ENCODE measurements around the gene SPATA7.

Gene SPATA7

GRCh38 chr14:88422919-88423650 is 37.6 kb downstream of the SPATA7 start:
- no peak for TF ChIP-seq CTCF (conservative IDR thresholded peaks at IDR 0.05; ENCODE audit: control insufficient read depth, insufficient read depth, low read depth, low read length)
- DNase-seq (ENCODE audit: low read depth), result peak; percentile 92
- H3K4me3 ChIP-seq (ENCODE audit: control insufficient read depth, low read depth, low read length), result no peak overlapping the region

- H3K4me3 ChIP-seq (ENCODE audit: control insufficient read depth, low read depth, low read length), result no peak overlapping the region
- TF ChIP-seq CTCF (conservative IDR thresholded peaks at IDR 0.05; ENCODE audit: control insufficient read depth, insufficient read depth, low read depth, low read length), result no peak
- DNase-seq (ENCODE audit: low read depth), result peak; percentile 60
Measured at GRCh38 chr14:88424573-88424972, 39.1 kb downstream of the SPATA7 start.

GRCh38 chr14:88426271-88426670 is 40.8 kb downstream of the SPATA7 start:
- no peak overlapping the region for H3K4me3 ChIP-seq (ENCODE audit: control insufficient read depth, low read depth, low read length)
- TF ChIP-seq CTCF (conservative IDR thresholded peaks at IDR 0.05; ENCODE audit: control insufficient read depth, insufficient read depth, low read depth, low read length), result no peak
- DNase-seq (ENCODE audit: low read depth), result peak; percentile 54

- DNase-seq (ENCODE audit: low read depth), result no peak
- TF ChIP-seq CTCF (conservative IDR thresholded peaks at IDR 0.05; ENCODE audit: control insufficient read depth, insufficient read depth, low read depth, low read length), result no peak
- H3K4me3 ChIP-seq (ENCODE audit: control insufficient read depth, low read depth, low read length), result no peak overlapping the region
Measured at GRCh38 chr14:88430976-88431375, 45.5 kb downstream of the SPATA7 start.

- peak; percentile 16 for DNase-seq (ENCODE audit: low read depth)
- peak; percentile 26 for TF ChIP-seq CTCF (conservative IDR thresholded peaks at IDR 0.05; ENCODE audit: control insufficient read depth, insufficient read depth, low read depth, low read length)
- no peak overlapping the region for H3K4me3 ChIP-seq (ENCODE audit: control insufficient read depth, low read depth, low read length)
Measured at GRCh38 chr14:88437658-88438057, 52.2 kb downstream of the SPATA7 start.

- no peak for DNase-seq (ENCODE audit: low read depth)
- H3K4me3 ChIP-seq (ENCODE audit: control insufficient read depth, low read depth, low read length), result no peak overlapping the region
- no peak for TF ChIP-seq CTCF (conservative IDR thresholded peaks at IDR 0.05; ENCODE audit: control insufficient read depth, insufficient read depth, low read depth, low read length)
Measured at GRCh38 chr14:88439088-88439487, 53.6 kb downstream of the SPATA7 start.

All from fibroblast of mammary gland (primary cell).